MM.1S (cell line): ENCODE results near the gene NSMF.

Source experiments
- DNase-seq: peaks from one replicate; pipeline ENCODE4 v3.0.0-alpha.2; 2015
- H2AFZ ChIP-seq: fragments of 300-600 bp; sonication (generic); 2 replicates; pipeline ENCODE4 v1.6.0; 2016; ENCODE audit warnings: antibody characterized with exemption, low read length
- H3F3A ChIP-seq: fragments of 300-600 bp; sonication (generic); 2 replicates; pipeline ENCODE4 v1.6.1; 2016; ENCODE audit warnings: mild to moderate bottlenecking, antibody characterized with exemption, low read length, moderate library complexity, mixed read lengths; ENCODE audit not compliant: insufficient read depth
- H3K27ac ChIP-seq: fragments of 300-600 bp; sonication (generic); 2 replicates; pipeline ENCODE4 v1.5.1; 2016; ENCODE audit warnings: mild to moderate bottlenecking, low read length
- H3K27me3 ChIP-seq: fragments of 300-600 bp; sonication (generic); replicated peaks from 2 replicates; pipeline ENCODE4 v1.6.0; 2016; ENCODE audit warnings: low read length; ENCODE audit not compliant: insufficient read depth
- H3K36me3 ChIP-seq: fragments of 300-600 bp; sonication (generic); replicated peaks from 2 replicates; pipeline ENCODE4 v1.6.1; 2016; ENCODE audit warnings: mild to moderate bottlenecking, low read length, mixed read lengths; ENCODE audit not compliant: insufficient read depth
- H3K4me1 ChIP-seq: fragments of 300-600 bp; sonication (generic); 2 replicates; pipeline ENCODE4 v1.6.1; 2016; ENCODE audit warnings: low read length, mixed read lengths
- H3K4me2 ChIP-seq: fragments of 300-600 bp; sonication (generic); 2 replicates; pipeline ENCODE4 v1.6.0; 2016; ENCODE audit warnings: low read depth, low read length
- H3K4me3 ChIP-seq: fragments of 300-600 bp; sonication (generic); 2 replicates; pipeline ENCODE4 v1.5.1; 2016; ENCODE audit warnings: low read length, mixed read lengths
- H3K79me2 ChIP-seq: fragments of 300-600 bp; sonication (generic); 2 replicates; pipeline ENCODE4 v1.6.1; 2016; ENCODE audit warnings: mixed run types, low read length, mixed read lengths
- H3K9ac ChIP-seq: fragments of 300-600 bp; sonication (generic); 2 replicates; pipeline ENCODE4 v1.6.1; 2016; ENCODE audit warnings: low read length, mixed read lengths
- H3K9me2 ChIP-seq: fragments of 300-600 bp; sonication (generic); replicated peaks from 2 replicates; pipeline ENCODE4 v1.6.1; 2016; ENCODE audit warnings: mild to moderate bottlenecking, low read length, mixed read lengths; ENCODE audit not compliant: insufficient read depth
- H3K9me3 ChIP-seq: fragments of 300-600 bp; sonication (generic); replicated peaks from 2 replicates; pipeline ENCODE4 v1.6.1; 2016; ENCODE audit warnings: mild to moderate bottlenecking, low read length, mixed read lengths; ENCODE audit not compliant: insufficient read depth
- H4K20me1 ChIP-seq: fragments of 300-600 bp; sonication (generic); 2 replicates; pipeline ENCODE4 v1.6.1; 2016; ENCODE audit warnings: mild to moderate bottlenecking, low read length, moderate library complexity, mixed read lengths; ENCODE audit not compliant: insufficient read depth
- CTCF ChIP-seq: fragments of 300-600 bp; sonication (generic); IDR thresholded peaks from 2 replicates; pipeline ENCODE4 v1.5.1; 2016; ENCODE audit warnings: antibody characterized with exemption, low read length, mixed read lengths
- EZH2 ChIP-seq: fragments of 300-600 bp; sonication (generic); optimal IDR thresholded peaks from 2 replicates; pipeline ENCODE3; 2017; ENCODE audit warnings: low read depth, mild to moderate bottlenecking, antibody characterized with exemption, low read length, mixed read lengths
- EZH2phosphoT487 ChIP-seq: fragments of 300-600 bp; sonication (generic); IDR thresholded peaks from 2 replicates; pipeline ENCODE4 v1.6.1; 2018; ENCODE audit warnings: antibody characterized with exemption, low read length

NSMF gene

GRCh38 chr9:137434498-137435380 lies 24.4 kb downstream of the NSMF start:
- no peaks in the 10 kb centered on the region for H3K79me2 ChIP-seq
- no peaks in the 10 kb centered on the region for H3K4me1 ChIP-seq
- no peak overlapping the region for H3K27ac ChIP-seq
- H4K20me1 ChIP-seq, result no peaks in the 10 kb centered on the region
- H3K4me3 ChIP-seq, result no peak overlapping the region
- no peak overlapping the region for H3K9ac ChIP-seq
- no peaks in the 10 kb centered on the region for H3K9me3 ChIP-seq
- H3K9me2 ChIP-seq, result no peaks in the 10 kb centered on the region
- peaks cover 95% of the 10 kb centered on the region for H3K27me3 ChIP-seq
- H2AFZ ChIP-seq, result no peak overlapping the region
- no peak for TF ChIP-seq CTCF
- TF ChIP-seq EZH2, result no peak
- TF ChIP-seq EZH2phosphoT487, result no peak
- no peak for DNase-seq
- no peak overlapping the region for H3K4me2 ChIP-seq
- no peaks in the 10 kb centered on the region for H3F3A ChIP-seq
- no peaks in the 10 kb centered on the region for H3K36me3 ChIP-seq

- H2AFZ ChIP-seq, result no peak overlapping the region
- H3K4me1 ChIP-seq, result no peaks in the 10 kb centered on the region
- H4K20me1 ChIP-seq, result no peaks in the 10 kb centered on the region
- H3K79me2 ChIP-seq, result no peaks in the 10 kb centered on the region
- H3K9me2 ChIP-seq, result no peaks in the 10 kb centered on the region
- DNase-seq, result no peak
- no peak overlapping the region for H3K4me3 ChIP-seq
- no peaks in the 10 kb centered on the region for H3F3A ChIP-seq
- TF ChIP-seq CTCF, result no peak
- no peak for TF ChIP-seq EZH2
- TF ChIP-seq EZH2phosphoT487, result no peak
- H3K4me2 ChIP-seq, result no peak overlapping the region
- H3K27me3 ChIP-seq, result peaks cover 96% of the 10 kb centered on the region
- H3K27ac ChIP-seq, result no peak overlapping the region
- no peak overlapping the region for H3K9ac ChIP-seq
- H3K9me3 ChIP-seq, result no peaks in the 10 kb centered on the region
- no peaks in the 10 kb centered on the region for H3K36me3 ChIP-seq
These were observed 25.2 kb downstream of the NSMF start for GRCh38 chr9:137433916-137434431.

GRCh38 chr9:137433349-137433915 lies 25.7 kb downstream of the NSMF start:
- Histone ChIP-seq H3K27ac (no peak overlapping the region), H3K4me1 (no peaks in the 10 kb centered on the region), H3K4me3 (no peak overlapping the region), H3F3A (no peaks in the 10 kb centered on the region), H3K9me3 (no peaks in the 10 kb centered on the region), H3K9me2 (no peaks in the 10 kb centered on the region), H2AFZ (no peak overlapping the region), H4K20me1 (no peaks in the 10 kb centered on the region), H3K9ac (no peak overlapping the region), H3K4me2 (no peak overlapping the region), H3K79me2 (no peaks in the 10 kb centered on the region), H3K27me3 (peaks cover 95% of the 10 kb centered on the region), H3K36me3 (no peaks in the 10 kb centered on the region)
- DNase-seq, result no peak
- no peak for TF ChIP-seq EZH2
- TF ChIP-seq CTCF, result no peak
- TF ChIP-seq EZH2phosphoT487, result no peak
